ENCODE results near the gene ZNF578. TPM values are rescaled to one million over a fixed set of nuclear protein-coding genes. Genes with fewer than 3 reads are reported as not detected.

Gene ZNF578
- total and polyA plus RNA-seq, 2 of the 8 experiments (the other 6 are each of a cell fraction or from before 2014, with no cell fraction given): 1.6 to 4.2 TPM

DNA sequence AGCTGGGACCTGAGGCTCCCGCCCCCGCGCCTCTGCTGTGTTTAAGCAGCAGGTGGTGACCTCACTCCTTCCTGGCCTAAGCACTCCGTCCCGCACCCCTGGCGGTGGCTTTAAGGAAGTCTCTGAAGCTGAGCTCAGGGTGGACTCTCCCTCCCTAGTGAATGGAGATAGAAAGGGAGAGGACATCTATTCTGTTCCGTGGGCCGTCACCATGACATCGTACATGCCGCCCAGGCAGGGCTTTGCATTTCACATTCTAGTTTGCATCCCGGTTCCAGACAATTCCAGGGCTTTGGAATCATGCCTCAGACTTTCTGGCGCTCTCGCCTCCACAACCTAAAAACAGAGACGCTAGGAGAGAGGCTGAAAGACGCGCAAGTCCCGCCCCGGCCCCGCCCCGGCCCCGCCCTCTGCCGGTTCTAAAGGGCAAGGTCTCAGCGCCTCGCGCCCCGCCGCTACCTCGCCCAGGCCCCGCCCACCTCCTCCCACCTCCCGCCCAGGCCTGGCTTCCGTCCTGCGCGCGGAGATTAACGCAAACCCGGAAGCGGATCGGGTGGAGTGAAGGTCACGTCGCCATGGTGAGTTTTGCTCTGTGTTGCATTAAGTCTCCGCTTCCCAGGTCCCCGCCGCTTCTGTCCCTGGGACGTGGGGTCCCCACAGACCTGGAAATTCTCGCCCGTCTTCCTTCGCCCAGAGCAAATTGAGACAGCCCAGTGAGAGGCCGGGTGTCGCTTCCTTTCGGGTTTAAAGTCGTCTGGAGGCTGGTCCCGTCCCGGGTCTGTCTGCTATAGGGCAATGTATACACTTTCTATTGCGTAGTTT lies 74.0 kb downstream of the ZNF578 start, which contains the start of gene ZNF808 (continued):
- peak; percentile 97; the same call in 1 of the 2 replicates for TF ChIP-seq EGR1 (IDR thresholded peaks at IDR 0.05; ENCODE audit: borderline replicate concordance, low read depth, low read length)
- no peak for TF ChIP-seq NRF1 (IDR thresholded peaks at IDR 0.05; ENCODE audit: low read depth, low read length)
- TF ChIP-seq SUZ12 (IDR thresholded peaks at IDR 0.05; ENCODE audit: low read length): no peak
- no peak for TF ChIP-seq RFX5 (IDR thresholded peaks at IDR 0.05; ENCODE audit: borderline replicate concordance, low read depth, low read length)
- no peak for TF ChIP-seq SIRT6 (IDR thresholded peaks at IDR 0.05; ENCODE audit: low read length)
- no peak for TF ChIP-seq TEAD4 (IDR thresholded peaks at IDR 0.05; ENCODE audit: low read depth, low read length)
- TF ChIP-seq BRCA1 (IDR thresholded peaks at IDR 0.05; ENCODE audit: low read depth, low read length): no peak
- no peak for TF ChIP-seq MAFK (IDR thresholded peaks at IDR 0.05; ENCODE audit: low read depth, low read length)
- TF ChIP-seq CTBP2 (IDR thresholded peaks at IDR 0.05; ENCODE audit: borderline replicate concordance, insufficient read depth, insufficient read length, low read length): no peak
- TF ChIP-seq CREB1 (IDR thresholded peaks at IDR 0.05): peak; percentile 41; the same call in 1 of the 2 replicates
- 0 out of 2 replicates have a peak, but pooled peaks have one; percentile 58 for TF ChIP-seq ATF2 (IDR thresholded peaks at IDR 0.05; ENCODE audit: low read length)
- TF ChIP-seq TCF12 (IDR thresholded peaks at IDR 0.05; ENCODE audit: low read depth, low read length): no peak
- TF ChIP-seq HDAC2 (IDR thresholded peaks at IDR 0.05; ENCODE audit: borderline replicate concordance in 1 of 2, low read depth in 2 of 2, low read length in 2 of 2): no peak
- TF ChIP-seq SIX5 (IDR thresholded peaks at IDR 0.05; ENCODE audit: low read depth, low read length): no peak
- no peak for TF ChIP-seq CHD1 (IDR thresholded peaks at IDR 0.05; ENCODE audit: low read depth, low read length)
- no peak for TF ChIP-seq KDM1A (IDR thresholded peaks at IDR 0.05; ENCODE audit: borderline replicate concordance, low read length)
- TF ChIP-seq POLR2AphosphoS5 (IDR thresholded peaks at IDR 0.05; ENCODE audit: low read depth, low read length): peak; percentile 68; the same call in 1 of the 2 replicates
- TF ChIP-seq, protein P1, sequence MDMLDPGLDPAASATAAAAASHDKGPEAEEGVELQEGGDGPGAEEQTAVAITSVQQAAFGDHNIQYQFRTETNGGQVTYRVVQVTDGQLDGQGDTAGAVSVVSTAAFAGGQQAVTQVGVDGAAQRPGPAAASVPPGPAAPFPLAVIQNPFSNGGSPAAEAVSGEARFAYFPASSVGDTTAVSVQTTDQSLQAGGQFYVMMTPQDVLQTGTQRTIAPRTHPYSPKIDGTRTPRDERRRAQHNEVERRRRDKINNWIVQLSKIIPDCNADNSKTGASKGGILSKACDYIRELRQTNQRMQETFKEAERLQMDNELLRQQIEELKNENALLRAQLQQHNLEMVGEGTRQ (IDR thresholded peaks at IDR 0.05; ENCODE audit: low read length): no peak
- TF ChIP-seq JUND (IDR thresholded peaks at IDR 0.05; ENCODE audit: low read length): peak; percentile 83
- TF ChIP-seq POU5F1 (IDR thresholded peaks at IDR 0.05; ENCODE audit: low read depth, low read length): no peak
- no peak for TF ChIP-seq EP300 (IDR thresholded peaks at IDR 0.05; ENCODE audit: borderline replicate concordance in 1 of 2, low read depth in 2 of 2, low read length in 2 of 2)
- no peak for TF ChIP-seq CHD2 (IDR thresholded peaks at IDR 0.05; ENCODE audit: low read length)

All from H1 (cell line).